HG03039 (cell line): Measurements from ENCODE around the gene PRKG1.
"Not testable (repeated sequence)": the region's sequence is repeated elsewhere in the genome, so short reads cannot be mapped to it uniquely, and the experiment has no call there.

Experiments
- ATAC-seq: cut with Tn5 transposase; IDR thresholded peaks from one replicate; pipeline ENCODE4 v1.9.1; 2021; ENCODE audit warnings: mild to moderate bottlenecking, moderate library complexity; ENCODE audit not compliant: unreplicated experiment

The PRKG1 gene

DNA sequence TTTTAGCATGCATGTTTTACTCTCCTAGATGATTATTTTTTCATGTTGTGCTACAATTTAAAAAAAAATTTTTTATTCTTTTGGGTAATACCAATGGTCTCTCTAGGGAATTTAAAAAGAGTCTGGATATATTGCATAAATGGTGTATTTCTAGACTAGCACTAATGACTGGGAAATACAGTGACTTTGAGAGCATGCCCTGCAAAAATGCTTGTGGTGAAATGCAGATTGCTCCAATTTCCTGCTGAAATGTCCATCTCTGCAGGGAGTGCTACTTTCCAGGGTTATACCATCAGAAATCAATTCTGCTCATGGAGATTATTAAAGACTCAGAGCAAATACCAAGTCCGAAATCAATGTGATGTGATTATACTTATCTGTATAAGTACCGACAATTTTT, 186.1 kb downstream of the PRKG1 start:
- ATAC-seq: no peak

DNA sequence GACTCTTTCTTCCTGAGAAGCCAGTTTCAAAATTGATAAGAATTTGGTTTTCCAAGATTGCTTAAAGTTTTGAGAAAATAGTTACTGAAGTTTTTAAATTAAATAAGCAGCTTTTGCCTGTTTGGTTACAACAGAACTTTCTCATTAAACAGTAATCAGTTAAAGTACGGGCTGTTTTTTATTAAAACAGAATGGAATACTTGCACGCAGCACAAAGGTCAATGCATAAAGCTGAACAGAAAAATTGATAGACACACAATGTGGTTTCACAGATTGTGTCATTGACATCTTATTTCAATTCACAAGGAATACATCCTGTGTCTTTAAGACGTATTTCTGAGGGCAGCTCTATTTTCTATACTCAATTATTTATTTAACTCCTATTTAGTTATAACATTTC, 192.2 kb downstream of the PRKG1 start:
- ATAC-seq: no peak

DNA sequence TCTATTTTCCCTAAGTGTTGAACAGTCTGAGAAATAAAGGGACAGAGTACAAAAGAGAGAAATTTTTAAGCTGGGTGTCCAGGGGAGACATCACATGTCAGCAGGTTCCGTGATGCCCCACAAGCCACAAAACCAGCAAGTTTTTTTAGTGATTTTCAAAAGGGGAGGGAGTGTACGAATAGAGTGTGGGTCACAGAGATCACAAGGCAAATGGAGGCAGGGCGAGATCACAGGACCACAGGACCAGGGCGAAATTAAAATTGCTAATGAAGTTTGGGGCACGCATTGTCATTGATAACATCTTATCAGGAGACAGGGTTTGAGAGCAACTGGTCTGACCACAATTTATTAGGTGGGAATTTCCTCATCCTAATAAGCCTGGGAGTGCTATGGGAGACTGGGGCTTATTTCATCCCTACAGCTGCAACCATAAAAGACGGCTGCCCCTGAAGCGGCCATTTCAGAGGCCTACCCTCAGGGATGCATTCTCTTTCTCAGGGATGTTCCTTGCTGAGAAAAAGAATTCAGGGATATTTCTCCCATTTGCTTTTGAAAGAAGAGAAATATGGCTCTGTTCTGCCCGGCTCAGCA, 193.8 kb downstream of the PRKG1 start:
- ATAC-seq: not testable (repeated sequence)

DNA sequence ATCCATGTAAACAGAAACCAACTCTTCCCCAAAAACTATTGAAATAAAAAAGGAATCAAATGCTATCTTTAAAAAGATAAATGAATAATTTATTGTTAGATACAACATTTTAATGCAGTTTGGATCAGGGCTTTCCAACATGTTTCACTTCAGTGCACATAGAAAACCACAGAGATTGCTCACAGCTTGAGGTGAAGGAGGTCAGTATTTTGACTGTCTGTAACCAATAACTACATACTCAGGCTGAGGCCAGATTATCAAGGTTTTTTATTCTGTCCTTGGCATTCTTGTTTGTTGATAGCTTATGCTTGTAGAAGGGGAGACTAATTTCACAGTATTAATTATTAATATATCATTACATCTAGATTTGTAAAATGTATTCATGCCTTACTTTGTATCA, 195.5 kb downstream of the PRKG1 start:
- no peak for ATAC-seq

DNA sequence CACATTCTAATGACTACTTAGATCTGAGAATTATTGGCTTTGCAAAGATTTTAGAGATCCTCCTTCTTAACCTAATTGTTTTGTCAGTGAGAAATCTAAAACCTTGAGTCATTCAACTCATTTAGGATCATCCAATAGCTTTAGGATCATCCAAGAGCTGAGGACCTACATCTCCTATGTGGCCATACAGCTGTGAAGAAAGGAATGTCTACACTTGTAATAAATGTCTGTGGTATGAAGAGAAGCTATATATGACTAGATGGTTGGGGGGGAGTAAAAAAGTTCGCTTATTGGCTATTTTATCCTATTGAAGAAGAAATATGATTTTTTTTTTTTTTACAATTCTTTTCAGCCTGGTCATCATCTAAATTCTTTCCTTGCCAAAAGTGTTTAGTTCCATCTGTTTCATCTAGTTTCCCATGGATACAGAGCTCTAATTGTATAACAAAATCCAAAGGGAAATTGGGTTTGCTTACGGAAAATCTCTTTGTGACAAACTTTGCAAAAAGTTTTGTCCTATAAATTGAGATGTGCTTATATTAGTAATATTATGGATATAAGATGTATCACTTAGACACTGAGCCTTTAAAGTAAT, 196.7 kb downstream of the PRKG1 start:
- ATAC-seq: no peak

DNA sequence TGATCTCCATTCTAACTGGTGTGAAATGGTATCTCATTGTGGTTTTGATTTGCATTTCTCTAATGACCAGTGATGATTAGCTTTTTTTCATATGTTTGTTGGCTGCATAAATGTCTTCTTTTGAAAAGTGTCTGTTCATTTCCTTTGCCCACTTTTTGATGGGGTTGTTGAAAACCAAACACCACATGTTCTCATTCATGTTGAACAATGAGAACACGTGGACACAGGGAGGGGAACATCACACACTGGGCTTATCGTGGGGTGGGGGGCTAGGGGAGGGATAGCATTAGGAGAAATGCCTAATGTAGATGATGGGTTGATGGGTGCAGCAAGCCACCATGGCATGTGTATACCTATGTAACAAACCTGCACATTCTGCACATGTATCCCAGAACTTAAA, 197.8 kb downstream of the PRKG1 start:
- ATAC-seq: not testable (repeated sequence)

DNA sequence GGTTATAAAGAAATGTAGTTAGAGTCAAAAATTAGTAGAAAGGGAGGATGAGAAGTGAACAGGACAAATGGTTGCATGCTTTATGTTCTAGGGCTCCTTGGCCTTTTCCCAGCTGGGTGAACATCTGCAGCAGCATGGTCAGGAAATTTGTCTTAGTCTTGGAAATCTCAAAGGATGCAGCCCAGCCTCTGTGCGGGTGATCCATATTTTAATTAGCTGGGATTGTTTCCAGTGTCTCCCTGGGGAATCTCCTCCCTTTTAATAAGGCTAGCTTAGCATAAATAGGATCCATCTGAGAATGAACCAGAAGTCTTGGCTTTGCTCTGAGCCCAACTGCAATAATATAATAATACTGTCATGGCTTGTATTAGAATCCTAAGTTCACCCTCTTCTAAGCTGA, 198.3 kb downstream of the PRKG1 start:
- no peak for ATAC-seq

DNA sequence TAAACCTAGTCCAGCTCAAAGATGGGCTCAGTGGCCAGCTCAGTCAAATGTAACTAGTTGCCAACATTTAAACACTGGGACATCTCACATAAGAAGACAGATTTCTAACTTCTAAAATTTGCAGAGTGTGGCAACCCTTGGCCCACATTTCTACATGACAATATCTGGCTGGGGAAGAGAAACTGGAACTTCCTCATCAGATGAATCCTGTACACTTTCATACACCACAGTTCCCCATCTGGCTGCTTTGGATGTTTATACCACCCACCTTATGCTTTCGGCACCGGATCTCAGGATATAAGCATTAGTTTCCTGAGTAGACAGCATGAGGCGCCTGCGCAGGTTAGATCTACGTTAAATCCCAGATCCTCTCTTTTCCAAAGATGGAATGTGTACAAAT, 199.3 kb downstream of the PRKG1 start:
- ATAC-seq: no peak

DNA sequence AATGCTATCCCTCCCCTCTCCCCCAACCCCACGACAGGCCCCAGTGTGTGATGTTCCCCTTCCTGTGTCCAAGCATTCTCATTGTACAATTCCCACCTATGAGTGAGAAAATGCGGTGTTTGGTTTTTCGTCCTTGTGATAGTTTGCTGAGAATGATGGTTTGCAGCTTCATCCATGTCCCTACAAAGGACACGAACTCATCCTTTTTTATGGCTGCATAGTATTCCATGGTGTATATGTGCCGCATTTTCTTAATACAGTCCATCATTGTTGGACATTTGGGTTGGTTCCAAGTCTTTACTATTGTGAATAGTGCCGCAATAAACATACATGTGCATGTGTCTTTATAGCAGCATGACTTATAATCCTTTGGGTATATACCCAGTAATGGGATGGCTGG, 201.8 kb downstream of the PRKG1 start:
- ATAC-seq: not testable (repeated sequence)

DNA sequence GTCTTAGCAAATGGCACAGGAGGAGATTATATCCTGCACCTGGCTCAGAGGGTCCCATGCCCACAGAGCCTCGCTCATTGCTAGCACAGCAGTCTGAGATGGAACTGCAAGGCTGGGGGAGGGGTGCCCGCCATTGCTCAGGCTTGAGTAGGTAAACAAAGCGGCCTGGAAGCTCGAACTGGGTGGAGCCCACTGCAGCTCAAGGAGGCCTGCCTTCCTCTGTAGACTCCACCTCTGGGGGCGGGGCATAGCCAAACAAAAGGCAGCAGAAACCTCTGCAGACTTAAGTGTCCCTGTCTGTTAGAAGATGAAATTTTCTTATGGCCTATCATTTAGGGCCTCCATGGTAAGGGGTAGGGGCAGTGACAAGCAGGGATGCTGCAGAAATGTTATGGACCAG, 207.1 kb downstream of the PRKG1 start:
- ATAC-seq: not testable (repeated sequence)

DNA sequence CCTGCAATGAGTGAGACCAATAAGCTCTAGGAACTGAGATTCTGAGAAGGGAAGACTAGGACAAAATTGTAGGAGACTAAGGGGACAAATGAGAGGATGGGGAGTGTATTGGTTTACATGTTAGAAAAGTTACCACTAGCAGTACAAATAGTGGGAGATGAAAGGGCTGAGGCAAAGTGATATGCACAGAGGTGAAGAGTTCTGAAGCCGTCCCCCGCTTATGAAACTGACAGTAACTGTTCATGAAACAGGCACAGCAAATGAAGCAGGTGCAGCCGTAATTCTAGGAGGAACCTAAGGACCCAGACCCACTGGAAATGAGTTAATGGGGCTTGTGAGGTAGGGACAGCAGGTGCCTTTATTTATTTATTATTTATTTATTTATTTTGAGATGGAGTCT, 211.3 kb downstream of the PRKG1 start:
- ATAC-seq: no peak

DNA sequence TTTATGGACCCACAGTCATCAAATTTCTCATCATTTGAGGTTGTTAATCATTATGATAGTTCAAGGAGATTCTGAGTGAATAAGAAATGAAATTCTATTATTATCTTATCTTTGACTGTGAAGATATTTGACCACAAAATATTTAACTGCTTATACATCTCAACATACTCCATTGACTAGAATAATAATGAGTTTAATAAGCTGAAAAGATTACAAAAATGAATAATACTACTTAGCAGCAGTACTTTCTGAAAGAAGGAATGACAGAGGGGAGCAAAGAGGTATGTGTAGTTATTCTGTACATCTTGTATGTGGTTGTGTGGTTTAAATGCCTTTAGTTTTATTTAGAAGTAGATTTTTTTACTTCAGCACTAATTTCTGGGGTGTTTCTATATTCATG, 214.2 kb downstream of the PRKG1 start:
- ATAC-seq: no peak

DNA sequence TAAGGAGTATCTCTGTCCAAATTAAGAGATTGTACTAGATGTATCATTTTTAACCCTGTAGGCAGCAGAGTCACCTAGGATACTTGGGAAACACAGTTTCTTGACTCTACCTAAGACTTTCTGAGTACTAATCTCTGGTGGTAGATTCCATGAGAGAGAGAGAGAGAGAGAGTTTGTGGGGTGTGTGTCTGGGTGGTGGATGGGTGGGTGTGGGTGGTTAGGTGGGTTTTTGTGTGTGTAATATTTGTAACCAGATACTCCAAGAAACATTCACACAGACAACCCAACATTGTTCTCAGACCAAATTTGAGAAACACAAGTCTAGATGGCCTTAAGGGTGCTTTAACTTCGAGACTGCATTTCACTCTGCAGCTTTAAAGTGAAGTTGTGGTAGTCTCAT, 215.2 kb downstream of the PRKG1 start:
- ATAC-seq: no peak

DNA sequence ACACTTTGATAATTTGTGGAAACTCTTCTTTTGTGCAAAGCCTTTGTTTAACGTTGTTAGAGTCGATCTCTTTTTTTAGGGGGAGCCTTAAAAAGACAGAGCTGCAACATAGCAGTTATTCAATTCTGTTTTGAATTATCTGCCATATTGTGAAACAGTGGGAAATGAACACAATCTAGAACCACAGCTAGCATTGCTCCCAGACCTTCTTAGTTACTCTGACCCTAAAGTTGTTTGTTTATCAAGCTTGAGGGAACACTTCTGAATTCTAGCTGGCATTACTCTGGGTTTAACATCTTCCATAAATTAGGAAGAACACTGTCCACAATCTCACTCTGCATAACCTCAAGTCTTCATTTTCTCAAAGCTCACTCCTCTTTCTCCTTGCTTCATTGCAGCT, 217.7 kb downstream of the PRKG1 start:
- no peak for ATAC-seq

DNA sequence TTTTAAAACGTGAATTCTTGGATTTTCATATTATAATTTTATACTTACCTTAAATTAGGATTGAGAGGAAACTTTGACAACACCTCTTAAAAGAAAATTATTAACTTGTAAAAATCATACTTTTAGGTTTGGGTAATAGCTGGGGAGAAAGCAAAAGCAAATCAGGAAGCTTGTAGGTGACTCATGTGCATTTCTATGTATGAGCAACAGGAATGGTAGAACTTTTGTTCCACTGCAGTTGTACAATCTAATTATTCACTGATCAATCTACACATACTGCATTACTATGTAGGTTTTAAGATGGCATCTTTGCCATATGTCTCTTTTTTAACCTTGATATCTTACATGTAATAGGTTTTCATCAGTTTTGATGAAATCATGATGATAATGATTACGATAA, 223.2 kb downstream of the PRKG1 start:
- no peak for ATAC-seq

DNA sequence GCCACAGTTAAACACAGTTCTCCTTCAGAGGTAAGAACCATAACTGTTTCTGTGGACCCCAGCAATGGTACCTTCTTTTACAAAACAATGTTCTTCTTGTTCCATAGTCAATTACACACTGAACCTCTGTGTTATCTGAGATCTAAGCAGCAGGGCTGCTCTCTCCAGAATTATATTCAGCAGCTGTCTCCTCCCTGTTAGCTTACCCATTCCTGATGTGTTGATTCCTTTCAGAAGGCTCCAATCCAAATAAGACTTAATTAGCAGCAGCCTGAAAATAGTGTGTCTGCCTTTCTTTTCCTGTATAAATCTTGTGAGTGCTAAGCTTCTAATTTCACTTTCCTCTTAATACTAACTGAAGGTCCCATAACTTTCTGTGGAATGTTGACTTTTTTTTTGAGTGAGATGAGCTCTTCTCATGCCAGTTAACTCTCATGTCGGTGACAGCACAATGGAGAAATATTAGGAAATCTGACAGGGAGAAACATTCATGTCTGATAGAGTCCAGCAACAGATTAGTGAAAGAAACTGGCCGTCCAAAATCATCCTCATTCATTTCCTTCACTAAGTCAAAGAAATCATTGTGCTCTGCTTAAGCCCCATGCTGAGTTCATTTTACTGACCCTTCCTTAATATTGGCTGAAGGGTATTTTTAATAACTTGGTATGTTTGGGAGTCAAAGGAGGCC, 226.5 kb downstream of the PRKG1 start:
- no peak for ATAC-seq

DNA sequence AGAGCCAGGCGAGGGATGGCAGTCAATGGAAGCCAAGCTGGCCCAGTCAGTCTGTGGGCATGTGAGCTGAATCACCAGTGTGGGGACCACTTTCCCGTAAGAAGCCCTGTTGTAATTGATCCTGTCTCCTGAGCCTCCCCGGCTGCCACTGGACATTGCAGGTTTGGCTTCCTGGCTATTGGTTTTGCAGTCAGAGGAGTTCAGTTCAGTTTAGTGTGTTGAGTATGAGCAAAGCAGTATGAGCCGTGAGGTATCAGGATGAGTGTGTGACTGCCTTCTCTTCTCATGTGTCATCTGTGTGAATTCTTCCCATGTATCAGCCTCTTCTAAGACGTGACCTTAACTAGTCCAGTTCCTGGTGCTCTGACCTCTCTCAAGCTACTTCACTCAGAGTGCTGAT, 227.4 kb downstream of the PRKG1 start:
- no peak for ATAC-seq

DNA sequence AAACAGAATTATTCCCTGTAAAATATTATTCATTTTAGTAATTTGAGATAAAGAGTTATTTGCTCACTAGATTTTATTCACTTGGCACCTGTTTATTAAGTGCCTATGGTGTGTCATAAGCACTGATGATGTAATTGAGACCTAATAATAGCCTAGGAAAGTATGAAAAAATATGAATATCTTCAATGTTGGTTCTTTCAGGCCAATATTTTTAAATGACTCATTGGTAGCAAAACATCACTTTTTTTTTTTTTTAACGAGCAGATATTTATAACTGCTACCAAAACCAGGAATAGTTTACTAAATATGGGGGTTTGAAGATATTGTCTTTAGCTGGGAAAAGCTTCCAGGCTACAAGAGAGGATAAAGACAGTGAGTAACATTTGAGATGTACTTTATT, 228.0 kb downstream of the PRKG1 start:
- no peak for ATAC-seq

DNA sequence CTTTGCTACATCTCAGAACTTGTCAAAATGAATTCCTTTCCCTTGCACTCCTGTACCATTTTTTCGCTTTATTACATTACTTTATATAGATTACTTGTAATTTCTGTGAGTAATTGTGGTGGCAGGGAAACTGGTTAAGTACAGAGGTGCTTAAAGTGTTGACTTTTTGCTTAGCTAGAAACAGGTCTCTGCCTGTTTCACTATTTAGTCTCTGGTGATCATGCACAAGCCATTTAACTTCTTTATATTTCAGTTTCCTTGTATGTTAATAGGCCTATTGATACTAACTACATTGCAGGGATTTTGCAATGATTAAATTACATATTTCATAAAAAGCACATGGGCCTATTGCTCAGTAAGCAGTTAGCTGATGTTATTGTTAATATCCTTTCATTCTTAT, 233.8 kb downstream of the PRKG1 start:
- no peak for ATAC-seq

DNA sequence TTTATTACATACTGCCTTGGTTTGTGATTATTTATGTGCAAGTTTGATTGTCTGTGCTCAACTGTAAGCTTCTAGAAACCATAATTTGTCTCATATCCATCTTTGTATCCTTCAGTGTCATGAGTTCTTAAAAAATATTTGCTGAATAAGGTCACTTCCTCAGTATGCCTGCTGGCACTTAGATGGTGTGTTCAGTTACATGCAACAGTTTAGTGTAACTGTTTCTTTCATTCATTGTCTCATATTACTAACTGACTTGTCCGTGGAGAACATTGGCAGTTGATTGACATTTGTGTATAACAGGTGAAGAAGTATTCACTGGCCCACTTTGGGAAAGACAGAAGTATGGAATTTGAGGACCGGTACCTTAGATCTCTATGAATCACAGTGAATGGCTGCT, 236.9 kb downstream of the PRKG1 start:
- no peak for ATAC-seq

DNA sequence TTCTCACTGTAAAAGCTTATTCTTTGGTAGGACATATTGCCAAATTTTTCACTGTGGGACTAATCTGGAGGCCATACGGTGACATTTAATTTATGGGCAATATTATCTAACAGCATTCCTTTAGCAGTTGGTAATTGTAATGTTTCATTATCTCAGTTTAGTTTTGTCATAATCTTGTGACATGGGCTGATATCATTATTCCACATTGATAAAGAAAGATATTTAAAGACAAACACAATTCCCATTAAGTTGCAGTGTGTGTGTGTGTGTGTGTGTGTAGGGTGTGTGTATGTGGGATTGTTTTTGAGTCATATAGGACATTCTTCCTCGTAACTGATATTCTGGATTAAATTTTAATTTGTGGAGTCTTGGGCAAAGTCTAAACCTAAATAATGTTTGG, 238.5 kb downstream of the PRKG1 start:
- no peak for ATAC-seq

DNA sequence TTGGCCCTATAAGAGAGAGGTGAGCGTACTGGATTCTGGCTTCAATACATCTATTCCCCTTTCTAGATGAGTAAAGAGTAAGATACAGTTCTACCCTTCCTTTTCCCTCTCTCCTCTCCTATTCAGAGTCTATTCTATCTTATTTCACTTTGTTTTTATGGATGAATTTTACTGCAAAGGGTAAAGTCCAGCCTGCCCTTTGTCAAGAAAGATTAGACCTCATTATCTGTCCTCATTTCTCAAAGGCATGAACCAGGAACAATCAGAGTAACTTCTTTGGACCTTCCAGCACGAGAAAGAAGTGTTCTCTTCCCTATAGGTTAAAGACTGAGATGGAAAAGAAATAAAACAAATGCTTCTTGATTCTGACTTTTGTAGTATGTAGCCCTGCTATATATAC, 239.0 kb downstream of the PRKG1 start:
- ATAC-seq: no peak
